Activated CD4-positive, CD25-positive, alpha-beta regulatory T cell treated with anti-CD3 and anti-CD28 coated beads, Interleukin-2, amount 50 U/mL, for 16 hours (primary cell): ENCODE results near the gene LASP1.
"Not testable (repeated sequence)": the region's sequence is repeated elsewhere in the genome, so short reads cannot be mapped to it uniquely, and the experiment has no call there.

Source experiments
- DNase-seq: peaks from one replicate; pipeline ENCODE4 v3.0.0-alpha.2; 2020; ENCODE audit warnings: low read depth, low spot score

Gene LASP1

GRCh38 chr17:38869526-38870258 is at the start of gene LASP1:
Gene LASP1, plus strand, starts transcription at chr17:38870058. Its CDS starts 132 bp downstream, at chr17:38870190.
- DNase-seq = peak; percentile 73

- DNase-seq = peak; percentile 93
These were observed 44.7 kb upstream of the LASP1 start, which contains the start of gene CWC25 for GRCh38 chr17:38824899-38825761. Gene CWC25, minus strand, starts transcription at chr17:38825321. Its CDS starts 138 bp downstream, at chr17:38825183.

GRCh38 chr17:38825762-38826247 is 44.1 kb upstream of the LASP1 start:
- DNase-seq = no peak

- DNase-seq = no peak
These were observed 25.5 kb upstream of the LASP1 start for GRCh38 chr17:38844261-38844757.

GRCh38 chr17:38848557-38848891 is 21.3 kb upstream of the LASP1 start:
- no peak for DNase-seq

GRCh38 chr17:38848939-38849605 is 20.8 kb upstream of the LASP1 start:
- no peak for DNase-seq

- DNase-seq = no peak
These were observed 19.5 kb upstream of the LASP1 start for GRCh38 chr17:38850374-38850773.

GRCh38 chr17:38851434-38851833 is 18.4 kb upstream of the LASP1 start:
- DNase-seq = no peak

GRCh38 chr17:38852771-38853291 is 17.0 kb upstream of the LASP1 start:
- DNase-seq = no peak

GRCh38 chr17:38853292-38854219 is 16.3 kb upstream of the LASP1 start, which contains the start of gene RPL23:
Gene RPL23, minus strand, starts transcription at chr17:38853721. Its CDS starts 11 bp downstream, at chr17:38853710.
- DNase-seq = peak; percentile 85

- DNase-seq = not testable (repeated sequence)
These were observed 14.7 kb upstream of the LASP1 start for GRCh38 chr17:38855101-38855714.

GRCh38 chr17:38857271-38857670 is 12.6 kb upstream of the LASP1 start:
- DNase-seq = no peak

- no peak for DNase-seq
These were observed 8.4 kb upstream of the LASP1 start for GRCh38 chr17:38861399-38861843.

GRCh38 chr17:38864636-38865398 is 5.0 kb upstream of the LASP1 start:
- DNase-seq = no peak

GRCh38 chr17:38867179-38867967 is 2.5 kb upstream of the LASP1 start:
- DNase-seq = peak; percentile 48

GRCh38 chr17:38867968-38868816 is 1.7 kb upstream of the LASP1 start:
- no peak for DNase-seq

GRCh38 chr17:38868817-38869525 is 887 bp upstream of the LASP1 start:
- peak; percentile 80 for DNase-seq
